OCI-LY1 (cell line): ENCODE data around the gene TREML1.

Experiments
- H2AFZ ChIP-seq: fragments of 200-600 bp; sonication (generic), shearing (Covaris generic); 2 replicates; pipeline ENCODE4 v1.6.0; 2014; ENCODE audit warnings: antibody characterized with exemption, mild to moderate bottlenecking, low read length
- H3F3A ChIP-seq: fragments of 200-600 bp; sonication (generic), shearing (Covaris generic); 2 replicates; pipeline ENCODE4 v1.6.0; 2014; ENCODE audit warnings: mild to moderate bottlenecking, antibody characterized with exemption, low read length, moderate library complexity; ENCODE audit not compliant: insufficient read depth
- H3K27ac ChIP-seq: fragments of 200-600 bp; sonication (generic); 2 replicates; pipeline ENCODE4 v1.5.1; 2014; ENCODE audit warnings: low read length, mixed run types, mild to moderate bottlenecking, low read depth; ENCODE audit not compliant: poor library complexity, severe bottlenecking
- H3K27me3 ChIP-seq: fragments of 200-600 bp; sonication (generic); 2 replicates; pipeline ENCODE4 v1.6.0; 2014; ENCODE audit warnings: antibody characterized with exemption, mild to moderate bottlenecking, low read length, moderate library complexity; ENCODE audit not compliant: insufficient read depth
- H3K36me3 ChIP-seq: fragments of 200-600 bp; sonication (generic); 2 replicates; pipeline ENCODE4 v1.6.1; 2014; ENCODE audit warnings: mild to moderate bottlenecking, antibody characterized with exemption, low read length, moderate library complexity, mixed read lengths; ENCODE audit not compliant: insufficient read depth
- H3K4me1 ChIP-seq: fragments of 200-600 bp; sonication (generic); 2 replicates; pipeline ENCODE4 v1.5.1; 2014; ENCODE audit warnings: mild to moderate bottlenecking, low read length, moderate library complexity; ENCODE audit not compliant: insufficient read depth, severe bottlenecking
- H3K4me2 ChIP-seq: fragments of 200-600 bp; sonication (generic), shearing (Covaris generic); 2 replicates; pipeline ENCODE4 v1.6.1; 2014; ENCODE audit warnings: low read length
- H3K4me3 ChIP-seq: fragments of 200-600 bp; sonication (generic); 2 replicates; pipeline ENCODE4 v1.5.1; 2014; ENCODE audit warnings: low read length, low read depth, mild to moderate bottlenecking, mixed read lengths; ENCODE audit not compliant: poor library complexity, severe bottlenecking
- H3K79me2 ChIP-seq: fragments of 200-600 bp; shearing (Covaris generic); 2 replicates; pipeline ENCODE4 v1.6.1; 2016; ENCODE audit warnings: mixed run types, low read length, mixed read lengths; ENCODE audit not compliant: insufficient read depth
- H3K9ac ChIP-seq: fragments of 200-600 bp; sonication (generic), shearing (Covaris generic); 2 replicates; pipeline ENCODE4 v1.6.1; 2014; ENCODE audit warnings: mild to moderate bottlenecking, low read length, mixed read lengths
- H3K9me2 ChIP-seq: fragments of 200-600 bp; sonication (generic), shearing (Covaris generic); 2 replicates; pipeline ENCODE4 v1.6.1; 2014; ENCODE audit warnings: low read depth, mild to moderate bottlenecking, low read length, mixed read lengths
- H3K9me3 ChIP-seq: fragments of 200-600 bp; shearing (Covaris generic); 2 replicates; pipeline ENCODE4 v1.6.1; 2014; ENCODE audit warnings: low read length, mixed read lengths
- H4K20me1 ChIP-seq: fragments of 200-600 bp; sonication (generic), shearing (Covaris generic); 2 replicates; pipeline ENCODE4 v1.6.0; 2016; ENCODE audit warnings: mild to moderate bottlenecking, low read length; ENCODE audit not compliant: insufficient read depth
- CTCF ChIP-seq: fragments of 200-600 bp; sonication (generic), shearing (Covaris generic); IDR thresholded peaks from 2 replicates; pipeline ENCODE4 v1.5.1; 2017; ENCODE audit warnings: mild to moderate bottlenecking, antibody characterized with exemption, low read length, moderate library complexity, mixed read lengths
- EZH2 ChIP-seq: fragments of 200-600 bp; sonication (generic), shearing (Covaris generic); IDR thresholded peaks from 2 replicates; pipeline ENCODE4 v1.8.0; 2017; ENCODE audit warnings: borderline replicate concordance, mixed run types, mild to moderate bottlenecking, antibody characterized with exemption, low read length, moderate library complexity, mixed read lengths

TREML1 gene

DNA sequence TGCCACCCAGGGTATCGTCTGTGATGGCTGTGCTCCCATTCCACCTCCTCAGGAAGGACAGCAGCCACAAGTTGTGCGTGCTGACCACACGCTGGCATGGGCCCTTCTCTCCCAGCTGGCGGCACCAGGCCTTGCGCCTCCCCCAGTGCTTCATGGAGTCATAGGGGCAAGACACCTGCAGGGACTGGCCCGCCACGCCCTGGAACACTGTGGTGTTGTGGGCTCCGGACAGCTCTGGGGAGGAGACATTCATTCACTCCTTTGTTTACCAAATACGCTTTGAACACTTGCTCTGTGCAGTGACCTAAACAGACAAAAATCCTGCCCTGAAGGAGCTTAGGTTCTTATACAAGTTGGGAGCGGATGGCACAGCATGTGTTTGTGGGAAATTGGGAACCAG, 7.2 kb upstream of the TREML1 start:
- H2AFZ ChIP-seq = no peak overlapping the region

DNA sequence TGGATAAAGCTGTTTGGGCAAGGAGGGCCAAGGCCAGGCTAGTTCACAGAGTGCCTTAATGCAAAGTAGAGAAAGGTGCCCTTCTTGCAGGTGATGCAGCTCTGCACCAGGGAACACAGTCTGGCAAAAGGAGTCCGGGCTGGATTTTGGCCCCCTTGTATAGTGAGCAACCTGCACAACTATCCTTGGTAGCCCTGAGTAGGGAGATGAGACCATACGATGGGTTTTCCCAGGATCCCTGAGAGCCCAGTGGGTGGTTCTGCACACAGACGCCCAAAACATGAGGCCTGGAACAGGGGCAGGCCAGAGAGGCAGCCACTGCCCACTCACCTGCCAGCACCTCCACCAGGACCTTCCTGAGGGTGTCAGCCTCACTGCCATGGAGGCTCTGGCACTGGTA, 6.8 kb upstream of the TREML1 start:
- no peak for TF ChIP-seq EZH2
- TF ChIP-seq CTCF = no peak
- Histone ChIP-seq H3K9ac (no peak overlapping the region), H3K4me2 (no peak overlapping the region)

More for the DNA sequence above, 7.2 kb upstream of the TREML1 start:
- no peaks in the 10 kb centered on the region for H3K79me2 ChIP-seq
- 0 out of 2 replicates have a peak, but pooled peaks cover 4% of the 10 kb centered on the region for H3K27me3 ChIP-seq
- no peaks in the 10 kb centered on the region for H3K9me2 ChIP-seq
- H3K9me3 ChIP-seq = no peaks in the 10 kb centered on the region
- no peak overlapping the region for H3K4me2 ChIP-seq
- no peak overlapping the region for H3K9ac ChIP-seq
- H3F3A ChIP-seq = no peaks in the 10 kb centered on the region
- no peaks in the 10 kb centered on the region for H3K36me3 ChIP-seq
- TF ChIP-seq CTCF = no peak
- TF ChIP-seq EZH2 = no peak
- no peaks in the 10 kb centered on the region for H4K20me1 ChIP-seq
- no peak overlapping the region for H3K27ac ChIP-seq
- H3K4me1 ChIP-seq = no peaks in the 10 kb centered on the region
- no peak overlapping the region for H3K4me3 ChIP-seq

DNA sequence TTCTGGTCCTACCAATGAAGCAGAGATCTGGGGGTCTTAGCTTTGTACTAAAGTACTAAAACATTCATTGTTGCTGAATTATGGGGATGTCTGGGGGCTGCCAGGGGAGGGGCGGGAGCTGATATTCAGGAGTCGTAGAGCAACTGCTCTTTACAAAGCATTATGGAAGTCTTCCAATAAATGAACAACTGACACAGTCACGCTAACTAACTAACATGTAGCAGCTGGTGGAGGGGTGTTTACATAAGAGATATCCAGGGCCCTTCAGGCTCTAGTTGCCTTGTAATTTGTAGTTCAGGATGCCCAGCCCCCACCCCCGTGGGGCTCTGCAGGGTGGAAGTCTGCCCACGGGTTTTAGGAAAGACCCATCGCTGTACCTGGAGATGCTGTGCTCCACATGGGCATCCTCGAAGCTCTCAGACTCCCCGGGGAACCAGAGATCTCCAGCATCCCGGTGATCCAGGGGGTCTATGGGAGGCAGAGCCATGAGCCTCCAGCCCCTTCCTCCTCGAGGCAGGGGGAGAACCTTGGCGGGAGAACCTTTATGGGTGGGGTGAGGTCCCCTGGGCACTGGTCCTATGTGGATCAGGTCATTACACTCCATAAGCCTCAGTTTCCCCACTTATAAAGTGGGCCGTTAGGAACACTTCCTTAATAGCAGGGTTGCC, 5.4 kb upstream of the TREML1 start:
- Histone ChIP-seq H3K9me2 (no peaks in the 10 kb centered on the region), H3K36me3 (no peaks in the 10 kb centered on the region), H3K4me2 (no peak overlapping the region), H3K27me3 (0 out of 2 replicates have a peak, but pooled peaks cover 4% of the 10 kb centered on the region), H4K20me1 (no peaks in the 10 kb centered on the region), H3K79me2 (no peaks in the 10 kb centered on the region), H3F3A (no peaks in the 10 kb centered on the region), H3K9ac (no peak overlapping the region), H3K4me3 (no peak overlapping the region), H3K27ac (no peak overlapping the region), H3K9me3 (no peaks in the 10 kb centered on the region), H2AFZ (no peak overlapping the region), H3K4me1 (no peaks in the 10 kb centered on the region)
- no peak for TF ChIP-seq CTCF

More for the DNA sequence above, 6.8 kb upstream of the TREML1 start:
- no peaks in the 10 kb centered on the region for H3K4me1 ChIP-seq
- no peaks in the 10 kb centered on the region for H3K36me3 ChIP-seq
- H4K20me1 ChIP-seq = no peaks in the 10 kb centered on the region
- H3K9me3 ChIP-seq = no peaks in the 10 kb centered on the region
- no peak overlapping the region for H2AFZ ChIP-seq
- H3F3A ChIP-seq = no peaks in the 10 kb centered on the region
- H3K9me2 ChIP-seq = no peaks in the 10 kb centered on the region
- H3K4me3 ChIP-seq = no peak overlapping the region
- H3K79me2 ChIP-seq = no peaks in the 10 kb centered on the region
- H3K27me3 ChIP-seq = 0 out of 2 replicates have a peak, but pooled peaks cover 4% of the 10 kb centered on the region
- H3K27ac ChIP-seq = no peak overlapping the region
